ENCODE results near the gene TLE3.

GRCh38 chr15:70091726-70092463 is 5.8 kb downstream of the TLE3 start:
- TF ChIP-seq, protein P1, sequence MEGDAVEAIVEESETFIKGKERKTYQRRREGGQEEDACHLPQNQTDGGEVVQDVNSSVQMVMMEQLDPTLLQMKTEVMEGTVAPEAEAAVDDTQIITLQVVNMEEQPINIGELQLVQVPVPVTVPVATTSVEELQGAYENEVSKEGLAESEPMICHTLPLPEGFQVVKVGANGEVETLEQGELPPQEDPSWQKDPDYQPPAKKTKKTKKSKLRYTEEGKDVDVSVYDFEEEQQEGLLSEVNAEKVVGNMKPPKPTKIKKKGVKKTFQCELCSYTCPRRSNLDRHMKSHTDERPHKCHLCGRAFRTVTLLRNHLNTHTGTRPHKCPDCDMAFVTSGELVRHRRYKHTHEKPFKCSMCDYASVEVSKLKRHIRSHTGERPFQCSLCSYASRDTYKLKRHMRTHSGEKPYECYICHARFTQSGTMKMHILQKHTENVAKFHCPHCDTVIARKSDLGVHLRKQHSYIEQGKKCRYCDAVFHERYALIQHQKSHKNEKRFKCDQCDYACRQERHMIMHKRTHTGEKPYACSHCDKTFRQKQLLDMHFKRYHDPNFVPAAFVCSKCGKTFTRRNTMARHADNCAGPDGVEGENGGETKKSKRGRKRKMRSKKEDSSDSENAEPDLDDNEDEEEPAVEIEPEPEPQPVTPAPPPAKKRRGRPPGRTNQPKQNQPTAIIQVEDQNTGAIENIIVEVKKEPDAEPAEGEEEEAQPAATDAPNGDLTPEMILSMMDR (IDR thresholded peaks at IDR 0.05): no peak
- no peak for TF ChIP-seq POLR2AphosphoS5 (IDR thresholded peaks at IDR 0.05)
- TF ChIP-seq POLR2A (IDR thresholded peaks at IDR 0.05): no peak
